Mammary epithelial cell (primary cell): Measurements from ENCODE around the gene MICU1.

Experiments
- EZH2 ChIP-seq: IDR thresholded peaks from 2 replicates; pipeline ENCODE4 v1.6.1; 2012; ENCODE audit warnings: low read length, inconsistent platforms, borderline replicate concordance
- TF ChIP-seq, protein P1 (sequence below), 2 donors: IDR thresholded peaks in 1 of 2; conservative IDR thresholded peaks in 1 of 2; 2 replicates each; pipeline ENCODE4 v1.5.1; 2011 to 2012; ENCODE audit warnings: inconsistent platforms in 2 of 2, low read length in 2 of 2, mild to moderate bottlenecking in 2 of 2, control low read depth in 1 of 2, low read depth in 1 of 2; ENCODE audit not compliant: insufficient read depth in 1 of 2; ENCODE audit errors: extremely low read depth in 1 of 2

DNA sequence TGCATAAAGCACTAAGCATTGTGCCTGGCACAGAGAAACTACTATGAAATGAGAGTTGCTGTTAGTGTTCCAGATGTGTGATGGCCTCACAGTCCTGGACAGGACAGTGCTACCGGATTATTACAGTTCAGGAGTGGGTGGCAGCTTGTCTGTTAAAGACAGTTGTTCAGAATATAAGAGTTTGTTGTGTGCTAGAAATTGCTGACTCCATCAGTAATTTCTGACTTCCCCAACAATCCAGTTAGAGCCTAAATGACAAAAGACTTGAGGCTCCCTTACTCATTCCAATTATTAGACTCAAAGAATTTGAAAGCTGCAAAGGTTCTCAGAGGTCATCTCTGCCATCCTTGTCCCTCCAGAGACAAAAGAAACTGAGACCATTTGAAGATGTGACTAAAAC, 236.9 kb downstream of the MICU1 start:
- TF ChIP-seq, protein P1, sequence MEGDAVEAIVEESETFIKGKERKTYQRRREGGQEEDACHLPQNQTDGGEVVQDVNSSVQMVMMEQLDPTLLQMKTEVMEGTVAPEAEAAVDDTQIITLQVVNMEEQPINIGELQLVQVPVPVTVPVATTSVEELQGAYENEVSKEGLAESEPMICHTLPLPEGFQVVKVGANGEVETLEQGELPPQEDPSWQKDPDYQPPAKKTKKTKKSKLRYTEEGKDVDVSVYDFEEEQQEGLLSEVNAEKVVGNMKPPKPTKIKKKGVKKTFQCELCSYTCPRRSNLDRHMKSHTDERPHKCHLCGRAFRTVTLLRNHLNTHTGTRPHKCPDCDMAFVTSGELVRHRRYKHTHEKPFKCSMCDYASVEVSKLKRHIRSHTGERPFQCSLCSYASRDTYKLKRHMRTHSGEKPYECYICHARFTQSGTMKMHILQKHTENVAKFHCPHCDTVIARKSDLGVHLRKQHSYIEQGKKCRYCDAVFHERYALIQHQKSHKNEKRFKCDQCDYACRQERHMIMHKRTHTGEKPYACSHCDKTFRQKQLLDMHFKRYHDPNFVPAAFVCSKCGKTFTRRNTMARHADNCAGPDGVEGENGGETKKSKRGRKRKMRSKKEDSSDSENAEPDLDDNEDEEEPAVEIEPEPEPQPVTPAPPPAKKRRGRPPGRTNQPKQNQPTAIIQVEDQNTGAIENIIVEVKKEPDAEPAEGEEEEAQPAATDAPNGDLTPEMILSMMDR (conservative IDR thresholded peaks at IDR 0.05 in 1 of 2, IDR thresholded peaks at IDR 0.05 in 1 of 2; ENCODE audit: extremely low read depth in 1 of 2, insufficient read depth in 1 of 2, low read depth in 1 of 2, low read length in 2 of 2): no peak
- no peak for TF ChIP-seq EZH2
